ENCODE measurements around the gene BCOR. TPM values are rescaled to one million over a fixed set of nuclear protein-coding genes. Genes with fewer than 3 reads are reported as not detected.

BCOR gene
- total RNA-seq, 1 experiment from 2014 or later: 48.3 TPM

DNA sequence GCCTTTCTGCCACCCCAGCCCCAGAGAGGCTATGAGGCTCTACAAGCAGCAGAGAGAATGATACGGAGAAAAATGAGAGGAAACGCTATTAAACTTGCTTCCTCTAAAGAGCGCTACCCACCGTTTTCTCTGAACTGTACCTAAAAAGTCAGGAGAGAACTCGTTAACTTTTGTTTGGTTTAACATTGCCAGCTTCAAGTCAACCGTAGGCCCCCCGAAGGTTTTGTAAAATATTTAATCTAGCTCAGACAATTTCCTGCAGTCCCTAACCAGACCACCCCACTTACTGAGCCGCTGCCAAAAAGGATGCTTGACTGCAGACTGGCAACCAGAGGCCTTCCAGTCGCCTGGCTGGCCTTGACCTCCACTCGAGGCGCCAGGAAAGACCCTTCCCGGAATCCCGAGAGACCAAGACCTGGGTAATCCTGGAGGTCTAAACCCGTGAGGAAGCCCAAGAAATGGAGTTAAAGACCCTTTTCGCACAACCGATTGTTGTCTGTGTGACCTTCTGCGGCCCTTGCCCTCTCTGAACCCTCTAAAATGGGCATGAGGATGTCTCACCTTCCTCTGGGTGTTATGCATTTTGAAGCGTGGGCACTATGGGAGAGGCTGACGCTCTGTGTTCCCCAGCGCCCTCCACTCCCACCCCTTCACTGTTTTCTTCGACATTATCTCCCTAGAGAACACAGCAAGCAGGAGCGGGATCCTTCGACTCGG, 86.3 kb downstream of the BCOR start:
- H3K27me3 ChIP-seq (ENCODE audit: control insufficient read depth, insufficient read depth, low read length): no peaks in the 10 kb centered on the region
- H3K4me1 ChIP-seq (ENCODE audit: control insufficient read depth, insufficient read depth, low read length): peaks cover 3% of the 10 kb centered on the region
- in situ Hi-C loops (cut with HindIII; ENCODE audit: low pct_unique_long_range_greater_than_20kb, low sequenced_read_pairs): no loop called here
- peak overlapping the region in 1 of 2 experiments; percentile 52; a peak in 1 of 4 replicates for H3K4me3 ChIP-seq (ENCODE audit: low read depth in 2 of 2, low read length in 2 of 2)
- H3K9me3 ChIP-seq (ENCODE audit: control insufficient read depth, insufficient read depth, low read depth, low read length): no peaks in the 10 kb centered on the region
- ChIA-PET CTCF (no interaction called here), POLR2A (no interaction called here)
- DNase-seq (ENCODE audit: low read depth, low spot score): no peak
- no peak for ATAC-seq
- BruUV-seq (replicated peaks): no TSS peak
- TF ChIP-seq SIN3A (IDR thresholded peaks at IDR 0.05; ENCODE audit: borderline replicate concordance, insufficient read depth, low read depth, low read length) (no peak), REST (IDR thresholded peaks at IDR 0.05; ENCODE audit: insufficient read depth in 1 of 2, low read depth in 2 of 2, low read length in 1 of 2) (no peak), TCF7L2 (IDR thresholded peaks at IDR 0.05; ENCODE audit: low read depth, low read length) (no peak), POLR2AphosphoS5 (IDR thresholded peaks at IDR 0.05; ENCODE audit: low read depth, low read length) (no peak)
- TF ChIP-seq, protein P1, sequence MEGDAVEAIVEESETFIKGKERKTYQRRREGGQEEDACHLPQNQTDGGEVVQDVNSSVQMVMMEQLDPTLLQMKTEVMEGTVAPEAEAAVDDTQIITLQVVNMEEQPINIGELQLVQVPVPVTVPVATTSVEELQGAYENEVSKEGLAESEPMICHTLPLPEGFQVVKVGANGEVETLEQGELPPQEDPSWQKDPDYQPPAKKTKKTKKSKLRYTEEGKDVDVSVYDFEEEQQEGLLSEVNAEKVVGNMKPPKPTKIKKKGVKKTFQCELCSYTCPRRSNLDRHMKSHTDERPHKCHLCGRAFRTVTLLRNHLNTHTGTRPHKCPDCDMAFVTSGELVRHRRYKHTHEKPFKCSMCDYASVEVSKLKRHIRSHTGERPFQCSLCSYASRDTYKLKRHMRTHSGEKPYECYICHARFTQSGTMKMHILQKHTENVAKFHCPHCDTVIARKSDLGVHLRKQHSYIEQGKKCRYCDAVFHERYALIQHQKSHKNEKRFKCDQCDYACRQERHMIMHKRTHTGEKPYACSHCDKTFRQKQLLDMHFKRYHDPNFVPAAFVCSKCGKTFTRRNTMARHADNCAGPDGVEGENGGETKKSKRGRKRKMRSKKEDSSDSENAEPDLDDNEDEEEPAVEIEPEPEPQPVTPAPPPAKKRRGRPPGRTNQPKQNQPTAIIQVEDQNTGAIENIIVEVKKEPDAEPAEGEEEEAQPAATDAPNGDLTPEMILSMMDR (IDR thresholded peaks at IDR 0.05): no peak
- 0 out of 2 replicates have a peak overlapping the region, but pooled peaks have one; percentile 34 for H3K27ac ChIP-seq (ENCODE audit: low read length)
- intact Hi-C loops (cut with micrococcal nuclease; ENCODE audit: unreplicated experiment): loop anchor here (2.0 to 5.0 kb wide), 2 partner anchors 49 to 76 kb away; no protein-coding TSS in a partner anchor
- H3K36me3 ChIP-seq (ENCODE audit: control insufficient read depth, insufficient read depth, low read length): no peaks in the 10 kb centered on the region

DNA sequence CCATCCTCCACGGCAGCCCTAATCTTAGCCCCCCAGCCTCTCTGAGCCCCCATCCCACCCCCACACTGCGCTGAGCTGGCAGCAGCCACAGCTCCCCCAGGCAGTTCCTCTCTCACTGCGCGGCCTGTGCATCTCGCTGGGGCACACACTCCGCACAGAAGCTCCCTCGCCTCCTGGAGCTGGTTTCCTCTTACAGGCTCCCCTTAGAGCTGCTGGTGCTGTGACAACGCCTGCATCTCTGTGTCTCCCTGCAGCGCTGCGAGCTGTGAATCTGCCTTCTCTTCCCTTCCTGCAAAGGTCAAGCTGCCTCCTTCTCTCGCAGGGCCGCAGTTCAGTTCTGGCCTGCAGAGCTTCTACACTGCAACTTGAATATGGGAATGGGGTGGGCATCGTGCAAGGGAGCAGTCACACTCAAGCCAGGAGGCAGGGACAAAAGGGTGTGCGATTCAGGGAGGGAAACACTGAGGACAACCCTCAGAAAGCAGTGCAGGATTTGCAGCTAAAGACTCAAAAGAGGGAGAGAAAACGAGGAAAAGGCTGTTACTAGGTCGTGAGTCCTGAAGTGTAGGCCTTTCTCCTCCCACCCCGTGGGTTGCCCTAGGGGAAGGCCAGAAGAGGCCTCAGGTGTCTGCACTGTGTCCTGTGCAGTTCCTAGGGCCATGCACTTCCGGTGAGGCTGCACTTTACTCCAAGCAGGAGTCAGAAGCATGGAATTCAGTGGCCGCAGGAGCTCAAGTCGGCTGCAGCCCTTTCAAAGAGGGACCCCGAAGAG, 87.0 kb downstream of the BCOR start:
- no peak overlapping the region for H3K27ac ChIP-seq (ENCODE audit: low read length)
- no TSS peak for BruUV-seq (replicated peaks)
- intact Hi-C loops (cut with micrococcal nuclease; ENCODE audit: unreplicated experiment) (loop anchor here (5.0 kb wide), 1 partner anchor 77 kb away; no protein-coding TSS in a partner anchor), in situ Hi-C loops (cut with HindIII; ENCODE audit: low pct_unique_long_range_greater_than_20kb, low sequenced_read_pairs) (no loop called here)
- H3K36me3 ChIP-seq (ENCODE audit: control insufficient read depth, insufficient read depth, low read length): no peaks in the 10 kb centered on the region
- ATAC-seq (no peak), DNase-seq (ENCODE audit: low read depth, low spot score) (no peak)
- H3K4me3 ChIP-seq (ENCODE audit: low read depth in 2 of 2, low read length in 2 of 2): no peak overlapping the region
- H3K4me1 ChIP-seq (ENCODE audit: control insufficient read depth, insufficient read depth, low read length): peaks cover 3% of the 10 kb centered on the region
- CTCF ChIA-PET: no interaction called here
- H3K27me3 ChIP-seq (ENCODE audit: control insufficient read depth, insufficient read depth, low read length): no peaks in the 10 kb centered on the region
- TF ChIP-seq, protein P1 (IDR thresholded peaks at IDR 0.05): no peak
- no peak for TF ChIP-seq POLR2AphosphoS5 (IDR thresholded peaks at IDR 0.05; ENCODE audit: low read depth, low read length)
- no peak for TF ChIP-seq REST (IDR thresholded peaks at IDR 0.05; ENCODE audit: insufficient read depth in 1 of 2, low read depth in 2 of 2, low read length in 1 of 2)
- TF ChIP-seq SIN3A (IDR thresholded peaks at IDR 0.05; ENCODE audit: borderline replicate concordance, insufficient read depth, low read depth, low read length): no peak
- no peaks in the 10 kb centered on the region for H3K9me3 ChIP-seq (ENCODE audit: control insufficient read depth, insufficient read depth, low read depth, low read length)
- POLR2A ChIA-PET: interaction anchor here (0.6 kb wide), 1 partner anchor 1161 kb away, joined by 6 read pairs; no protein-coding TSS in a partner anchor
